GM06990 (cell line): ENCODE results near the gene POC1B.

ENCODE experiments used
- DNase-seq: peaks from one replicate; pipeline ENCODE4 v3.0.0-alpha.2; 2011; ENCODE audit not compliant: insufficient read length; ENCODE audit errors: extremely low read depth
- H3K27me3 ChIP-seq: replicated peaks from 2 replicates; pipeline ENCODE4 v1.6.0; 2011; ENCODE audit warnings: low read length; ENCODE audit not compliant: control insufficient read depth, insufficient read depth
- H3K36me3 ChIP-seq: 2 replicates; pipeline ENCODE4 v1.5.1; 2011; ENCODE audit warnings: low read length; ENCODE audit not compliant: control insufficient read depth, insufficient read depth
- H3K4me3 ChIP-seq: replicated peaks from 2 replicates; pipeline ENCODE4 v1.5.1; 2011; ENCODE audit warnings: low read depth, mild to moderate bottlenecking, control low read depth, low read length
- CTCF ChIP-seq: IDR thresholded peaks from 2 replicates; pipeline ENCODE4 v1.5.1; 2011; ENCODE audit warnings: low read length, control low read depth, mild to moderate bottlenecking, inconsistent platforms; ENCODE audit not compliant: insufficient read depth, poor library complexity, severe bottlenecking

POC1B gene

GRCh38 chr12:89514751-89515150 lies 11.1 kb downstream of the POC1B start:
- no peaks in the 10 kb centered on the region for H3K27me3 ChIP-seq
- DNase-seq, result no peak
- H3K4me3 ChIP-seq, result no peak overlapping the region
- no peaks in the 10 kb centered on the region for H3K36me3 ChIP-seq
- TF ChIP-seq CTCF, result no peak

GRCh38 chr12:89513544-89513943 lies 12.3 kb downstream of the POC1B start:
- H3K27me3 ChIP-seq, result no peaks in the 10 kb centered on the region
- no peak for TF ChIP-seq CTCF
- no peak for DNase-seq
- no peak overlapping the region for H3K4me3 ChIP-seq
- no peaks in the 10 kb centered on the region for H3K36me3 ChIP-seq

- no peak for TF ChIP-seq CTCF
- Histone ChIP-seq H3K4me3 (no peak overlapping the region), H3K36me3 (no peaks in the 10 kb centered on the region), H3K27me3 (no peaks in the 10 kb centered on the region)
- DNase-seq, result no peak
These were observed 18.6 kb downstream of the POC1B start for GRCh38 chr12:89507015-89507824.

GRCh38 chr12:89506050-89506449 lies 19.8 kb downstream of the POC1B start:
- Histone ChIP-seq H3K27me3 (no peaks in the 10 kb centered on the region), H3K36me3 (no peaks in the 10 kb centered on the region), H3K4me3 (no peak overlapping the region)
- TF ChIP-seq CTCF, result no peak
- DNase-seq, result no peak

GRCh38 chr12:89504560-89505346 lies 21.1 kb downstream of the POC1B start:
- H3K36me3 ChIP-seq, result no peaks in the 10 kb centered on the region
- DNase-seq, result no peak
- no peak overlapping the region for H3K4me3 ChIP-seq
- H3K27me3 ChIP-seq, result no peaks in the 10 kb centered on the region
- no peak for TF ChIP-seq CTCF
